Measurements from ENCODE around the gene CARTPT. TPM values are rescaled to one million over a fixed set of nuclear protein-coding genes. Genes with fewer than 3 reads are reported as not detected.

Gene CARTPT
- polyA plus RNA-seq, 12 donors: not detected

GRCh38 chr5:71737931-71738539, 19.0 kb downstream of the CARTPT start:
- no peak for DNase-seq

- DNase-seq: no peak
Measured at GRCh38 chr5:71738662-71739361, 19.7 kb downstream of the CARTPT start.

DNA sequence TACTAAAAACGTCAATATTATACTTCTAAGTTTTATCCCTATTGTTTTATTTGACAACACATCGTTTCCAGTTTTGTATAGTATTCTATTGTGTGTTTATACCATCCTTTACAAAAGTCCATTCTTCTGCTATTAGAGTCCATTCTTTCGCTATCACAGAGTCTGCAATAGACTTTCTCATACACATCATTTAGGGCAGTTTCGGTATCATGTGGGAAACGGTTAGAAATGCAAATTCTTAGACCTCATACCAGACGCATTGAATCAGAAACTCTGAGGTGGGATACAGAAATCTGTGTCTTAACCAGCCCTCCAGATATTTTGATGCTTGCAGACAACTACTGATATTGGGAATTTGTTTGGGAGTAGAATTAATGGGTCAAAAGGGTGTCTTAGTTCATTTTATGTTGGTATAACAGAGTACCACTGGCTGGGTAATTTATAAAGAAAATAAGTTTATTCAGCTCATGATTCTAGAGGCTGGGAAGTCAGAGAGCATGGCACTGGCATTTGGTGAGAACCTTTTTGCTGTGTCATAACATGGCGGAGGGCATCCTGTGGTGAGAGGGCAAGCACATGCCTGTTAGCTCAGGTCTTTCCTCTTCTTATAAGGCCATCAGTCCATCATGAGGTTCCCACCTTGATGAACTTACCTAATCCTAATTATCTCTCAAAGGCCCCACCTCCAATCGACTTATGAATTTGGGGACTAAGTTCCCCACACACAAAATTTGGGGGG, 21.1 kb downstream of the CARTPT start:
- no peak for DNase-seq

DNA sequence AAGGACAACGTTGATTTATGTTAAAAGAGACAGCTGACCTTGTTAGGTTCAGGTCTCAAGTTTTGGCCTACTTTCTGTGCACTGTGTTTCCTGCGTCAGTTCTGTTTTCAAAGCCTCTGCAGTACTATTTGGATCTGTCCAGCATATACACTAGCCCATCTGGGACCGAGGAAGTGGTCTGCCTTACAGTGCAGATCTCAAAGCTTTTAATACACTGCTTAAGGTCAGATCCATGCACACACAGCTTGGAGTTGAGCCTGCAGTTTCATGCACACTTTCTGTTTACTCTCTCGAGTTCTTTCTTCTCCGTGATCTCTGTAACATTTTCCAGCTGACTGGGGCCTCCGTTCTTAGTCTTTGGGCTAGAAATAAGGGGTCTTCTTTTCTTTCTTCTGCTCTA, 24.1 kb downstream of the CARTPT start:
- no peak for DNase-seq

DNA sequence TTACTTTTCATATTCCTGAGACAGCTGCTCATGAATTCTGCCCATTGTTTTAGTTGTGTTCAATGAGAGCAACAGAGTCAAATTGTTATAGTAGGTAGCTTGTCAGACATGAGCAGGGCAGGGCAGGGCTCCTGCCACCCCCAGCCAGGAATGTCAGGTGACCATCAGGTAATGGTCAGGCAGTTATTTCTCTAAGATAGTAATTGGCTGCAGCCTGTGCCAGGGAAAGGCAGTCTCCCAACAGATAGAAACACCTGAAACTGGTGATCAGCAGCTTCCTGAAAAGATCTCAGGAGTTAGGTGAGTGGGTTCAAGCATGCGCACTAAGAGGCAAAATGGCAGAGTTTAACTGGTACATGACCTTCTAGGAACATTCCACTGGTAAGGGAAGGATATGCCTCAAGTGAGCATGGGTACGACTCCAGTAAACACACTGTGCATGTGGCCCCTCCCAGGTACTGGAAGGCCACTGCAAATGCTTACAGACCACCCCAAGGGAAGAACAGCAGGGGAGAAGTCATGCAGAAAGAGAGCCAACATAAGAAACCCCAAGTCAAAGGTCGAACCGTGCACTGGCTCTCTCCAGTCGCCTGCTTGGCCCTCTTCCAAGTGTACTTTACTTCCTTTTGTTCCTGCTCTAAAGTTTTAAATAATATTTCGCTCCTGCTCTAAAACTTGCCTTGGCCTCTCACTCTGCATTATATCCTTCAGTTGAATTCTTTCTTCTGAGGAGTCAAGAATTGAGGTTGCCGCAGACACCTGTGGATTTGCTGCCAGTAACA, 25.1 kb downstream of the CARTPT start:
- DNase-seq: no peak

- no peak for DNase-seq
Measured at GRCh38 chr5:71747182-71747581, 28.1 kb downstream of the CARTPT start.

GRCh38 chr5:71748360-71748759, 29.3 kb downstream of the CARTPT start:
- no peak for DNase-seq

GRCh38 chr5:71751422-71751821, 32.3 kb downstream of the CARTPT start:
- DNase-seq: no peak

DNA sequence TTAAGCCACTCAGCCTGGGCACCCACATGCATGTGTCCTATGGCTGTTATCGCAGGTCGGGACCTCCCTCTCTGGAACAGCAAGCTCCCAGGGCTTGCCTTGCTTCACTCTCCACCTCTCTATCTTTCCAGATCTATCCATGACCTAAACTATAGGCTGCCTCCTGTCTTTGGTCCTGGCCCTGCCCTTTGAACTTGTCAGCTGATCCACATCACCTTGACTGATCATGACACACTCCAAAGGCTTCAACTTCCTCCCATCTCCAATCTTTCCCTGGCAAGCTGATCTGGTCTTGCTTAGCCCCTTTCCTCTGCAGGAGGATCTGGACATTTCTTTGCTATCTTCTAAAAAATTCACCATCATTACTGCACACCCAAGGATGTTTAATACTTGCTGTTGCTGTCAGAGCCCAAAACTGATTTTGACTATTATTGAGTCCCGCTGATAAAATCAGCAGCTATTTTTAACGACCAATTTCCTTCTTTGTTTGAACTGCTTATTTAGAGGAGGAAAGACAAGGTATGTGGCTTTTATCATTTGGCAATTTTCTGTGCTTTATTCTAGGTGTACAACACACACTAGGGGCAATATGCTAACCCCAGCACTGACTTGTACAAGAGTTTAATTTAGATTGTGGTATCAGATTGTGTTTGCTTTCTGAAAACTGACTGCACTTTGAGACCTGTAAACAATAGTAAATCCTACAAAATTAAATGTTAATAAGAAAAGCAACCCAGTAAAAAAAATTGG, 33.5 kb downstream of the CARTPT start:
- DNase-seq: no peak

DNA sequence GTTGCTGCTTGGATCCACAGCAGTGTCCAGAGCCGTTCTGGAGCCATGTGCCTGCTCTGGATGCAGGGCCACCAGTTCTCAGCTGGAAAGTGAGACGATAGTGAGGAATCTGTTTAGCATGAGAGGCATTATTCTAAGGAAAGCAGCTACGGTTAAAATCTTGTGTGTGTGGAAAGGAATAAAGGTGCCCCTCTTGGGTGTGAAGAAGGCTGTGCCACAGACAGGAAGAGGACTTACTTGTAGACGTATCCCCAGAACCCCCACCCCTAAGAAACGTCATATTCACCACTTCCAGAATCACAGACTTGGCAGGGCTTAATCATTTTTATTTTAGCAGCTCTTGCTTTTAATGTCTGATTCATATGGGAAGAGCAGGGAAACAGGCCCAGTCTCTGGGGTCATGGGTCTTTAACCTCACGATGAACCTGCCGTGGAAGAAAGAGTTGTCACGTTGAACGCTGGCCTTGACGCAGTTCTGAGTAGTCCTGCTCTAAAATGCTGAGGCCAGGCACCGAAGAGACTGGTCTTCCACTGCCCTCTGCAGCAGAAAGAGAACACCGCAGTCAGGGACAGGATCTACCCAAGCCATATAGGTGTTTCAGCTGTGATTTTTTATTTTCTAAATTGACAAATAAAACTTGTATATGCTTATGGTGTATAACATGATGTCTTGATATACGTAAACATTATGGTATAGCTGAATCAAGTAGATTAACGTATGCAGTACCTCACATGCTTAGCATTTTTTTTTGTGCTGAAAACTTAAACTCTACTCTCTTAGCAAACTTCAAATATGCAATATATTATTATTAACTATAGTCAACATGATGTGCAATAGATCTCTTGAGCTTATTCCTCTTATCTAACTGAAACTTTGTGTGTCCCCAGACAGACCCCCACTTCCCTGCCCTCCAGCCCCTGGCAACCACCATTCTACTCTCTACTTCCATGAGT, 38.8 kb downstream of the CARTPT start:
- DNase-seq: peak; percentile 52

DNA sequence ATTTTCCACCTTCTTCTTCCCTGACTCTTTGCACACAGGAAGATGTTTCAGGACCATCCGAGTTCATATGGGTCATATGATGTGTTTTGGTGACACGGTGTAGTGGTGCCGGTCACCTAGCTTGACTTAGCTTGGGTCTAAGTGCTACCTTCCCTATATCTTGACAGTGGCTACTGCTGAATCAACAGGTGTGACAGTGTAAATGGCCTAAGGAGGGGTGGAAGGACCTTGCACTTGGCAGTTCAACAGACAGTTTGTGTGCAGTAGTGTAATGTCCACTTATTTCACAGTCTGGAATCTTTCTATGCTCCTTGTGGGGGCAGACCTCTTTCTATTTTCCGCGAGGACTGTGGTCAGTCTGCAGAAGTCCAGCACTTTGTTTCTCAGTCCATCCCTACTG, 43.8 kb downstream of the CARTPT start:
- DNase-seq: no peak

DNA sequence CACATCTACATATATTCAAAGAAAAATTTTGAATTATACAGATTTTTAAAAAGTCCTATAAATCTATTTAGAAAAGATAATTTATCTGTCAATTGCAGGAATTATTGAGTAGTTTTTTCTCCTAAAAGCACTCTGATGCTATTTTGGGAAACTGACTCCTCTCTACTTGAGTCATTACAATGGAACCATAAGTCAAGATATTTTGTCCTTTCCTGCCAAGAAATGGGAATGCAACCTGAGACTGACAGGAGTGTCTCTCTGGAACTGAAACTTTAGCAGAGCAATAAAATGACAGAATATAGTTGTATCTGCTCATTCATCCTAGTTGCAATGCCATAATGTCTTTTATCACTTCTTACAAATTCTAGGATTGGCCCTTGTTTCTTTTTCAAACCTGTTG, 48.6 kb downstream of the CARTPT start:
- DNase-seq: no peak

DNA sequence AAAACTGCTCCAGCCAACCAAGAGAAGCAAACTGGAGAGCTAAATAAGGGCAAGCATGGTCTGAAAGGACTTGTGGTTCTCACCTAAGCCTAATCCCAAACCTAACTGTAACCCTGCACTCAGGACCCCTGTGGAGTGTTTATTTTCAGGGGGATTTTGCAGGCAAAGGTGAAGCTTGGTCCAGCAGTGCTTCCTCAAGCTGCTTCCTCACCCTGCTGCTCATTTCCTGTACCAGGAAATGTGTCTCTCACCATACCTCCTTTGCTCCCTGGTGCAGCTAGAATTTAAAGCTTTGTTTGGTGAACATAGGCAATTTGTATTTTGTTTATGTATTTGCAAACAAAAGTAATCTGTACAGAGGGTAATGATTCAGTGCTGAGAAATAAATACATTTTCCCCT, 50.2 kb downstream of the CARTPT start:
- no peak for DNase-seq

- DNase-seq: no peak
Measured at GRCh38 chr5:71770381-71770780, 51.3 kb downstream of the CARTPT start.

Other genes starting within 250 kb of the CARTPT start
- gene MCCC2, start 131.9 kb upstream of the CARTPT start, polyA plus RNA-seq (ENCODE audit: insufficient read length in 12 of 12): 10 to 100 TPM in 11 of 12 donors, not detected in 1; 14.3 to 30.3 (median 19.8) TPM